ENCODE results near the gene IQGAP1. TPM values are rescaled to one million over a fixed set of nuclear protein-coding genes. Genes with fewer than 3 reads are reported as not detected.

The IQGAP1 gene
- total and polyA plus RNA-seq, 2 of the 13 experiments (the other 11 are each of a cell fraction or from before 2014, with no cell fraction given), result 29.5 to 37.9 TPM

DNA sequence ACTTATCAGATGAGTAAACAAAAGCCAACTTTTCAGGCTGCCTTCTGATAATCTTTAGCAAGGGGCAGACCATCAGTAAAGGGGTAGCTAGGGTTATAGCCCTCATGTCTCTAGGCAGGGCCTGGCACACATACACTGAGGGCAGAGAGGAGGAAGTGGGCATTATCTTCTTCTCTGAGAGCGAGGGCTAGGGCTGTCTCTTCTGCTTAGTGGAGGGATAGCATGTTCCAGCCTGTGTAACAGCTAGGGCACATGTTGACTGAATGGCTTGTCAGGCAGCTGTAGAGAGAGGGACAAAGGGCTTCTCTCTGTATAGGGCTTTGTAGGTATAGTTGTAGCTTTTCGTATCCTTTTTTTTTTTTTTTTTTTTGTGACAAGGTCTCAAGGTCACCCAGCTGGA lies 159.5 kb downstream of the IQGAP1 start:
- Histone ChIP-seq H3K27me3 (ENCODE audit: control insufficient read depth in 1 of 2, insufficient read depth in 2 of 2, low read length in 2 of 2) (no peaks in the 10 kb centered on the region), H3K9ac (ENCODE audit: insufficient read depth, low read depth, low read length) (no peak overlapping the region), H2AFZ (ENCODE audit: low read length) (no peak overlapping the region), H3K9me3 (ENCODE audit: low read length) (no peaks in the 10 kb centered on the region), H3K27ac (ENCODE audit: extremely low read length, insufficient read depth, low read length) (peak overlapping the region; percentile 44), H3K4me3 (replicated peaks in 1 of 3; ENCODE audit: insufficient read depth in 1 of 3, low read depth in 2 of 3, low read length in 3 of 3) (no peak overlapping the region), H3K36me3 (replicated peaks in 1 of 2; ENCODE audit: control insufficient read depth in 1 of 2, insufficient read depth in 2 of 2, low read length in 2 of 2) (peaks cover 0 to 3% of the 10 kb centered on the region in 2 experiments; a peak in 1 of 5 replicates), H3K4me2 (ENCODE audit: low read depth, low read length) (peak overlapping the region; percentile 20; the same call in 1 of the 2 replicates), H4K20me1 (ENCODE audit: insufficient read depth, low read length) (no peaks in the 10 kb centered on the region), H3K79me2 (ENCODE audit: insufficient read depth, low read length) (no peaks in the 10 kb centered on the region), H3K4me1 (ENCODE audit: insufficient read depth, low read length) (peaks cover 11% of the 10 kb centered on the region)
- CTCF ChIA-PET (ENCODE audit: low intra/inter-chr PET ratio, low total read pairs), result no interaction called here
- POLR2A ChIA-PET, result no interaction called here
- intact Hi-C loops (cut with micrococcal nuclease; ENCODE audit: unreplicated experiment) (loop anchor here (5.0 kb wide), 1 partner anchor 50 kb away; no protein-coding TSS in a partner anchor), in situ Hi-C loops (cut with HindIII; ENCODE audit: extremely low pct_ligation_motif_present, low pct_unique_long_range_greater_than_20kb) (no loop called here)
- no peak for DNase-seq (ENCODE audit: low spot score)
- BruUV-seq (replicated peaks), result no TSS peak
- ATAC-seq, result peak; percentile 82
- 68% methylated on average over 2 of the region's 2 CpGs for WGBS (ENCODE audit: low lambda C conversion rate)
- no peak for FAIRE-seq
- TF ChIP-seq RBAK (CRISPR knock-in tag; IDR thresholded peaks at IDR 0.05) (peak; percentile 84), ZFP41 (CRISPR knock-in tag; IDR thresholded peaks at IDR 0.05; ENCODE audit: borderline replicate concordance) (no peak), MEIS2 (CRISPR knock-in tag; IDR thresholded peaks at IDR 0.05) (no peak), RFX5 (IDR thresholded peaks at IDR 0.05; ENCODE audit: low read depth, low read length) (no peak), TBL1XR1 (IDR thresholded peaks at IDR 0.05; ENCODE audit: borderline replicate concordance, low read length, partially characterized antibody) (no peak)
- TF ChIP-seq, protein P1, sequence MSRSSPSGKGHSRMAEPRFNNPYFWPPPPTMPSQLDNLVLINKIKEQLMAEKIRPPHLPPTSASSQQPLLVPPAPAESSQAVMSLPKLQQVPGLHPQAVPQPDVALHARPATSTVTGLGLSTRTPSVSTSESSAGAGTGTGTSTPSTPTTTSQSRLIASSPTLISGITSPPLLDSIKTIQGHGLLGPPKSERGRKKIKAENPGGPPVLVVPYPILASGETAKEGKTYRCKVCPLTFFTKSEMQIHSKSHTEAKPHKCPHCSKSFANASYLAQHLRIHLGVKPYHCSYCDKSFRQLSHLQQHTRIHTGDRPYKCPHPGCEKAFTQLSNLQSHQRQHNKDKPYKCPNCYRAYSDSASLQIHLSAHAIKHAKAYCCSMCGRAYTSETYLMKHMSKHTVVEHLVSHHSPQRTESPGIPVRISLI (CRISPR knock-in tag; IDR thresholded peaks at IDR 0.05; ENCODE audit: borderline replicate concordance), result 0 out of 2 replicates have a peak, but pooled peaks have one; percentile 21

DNA sequence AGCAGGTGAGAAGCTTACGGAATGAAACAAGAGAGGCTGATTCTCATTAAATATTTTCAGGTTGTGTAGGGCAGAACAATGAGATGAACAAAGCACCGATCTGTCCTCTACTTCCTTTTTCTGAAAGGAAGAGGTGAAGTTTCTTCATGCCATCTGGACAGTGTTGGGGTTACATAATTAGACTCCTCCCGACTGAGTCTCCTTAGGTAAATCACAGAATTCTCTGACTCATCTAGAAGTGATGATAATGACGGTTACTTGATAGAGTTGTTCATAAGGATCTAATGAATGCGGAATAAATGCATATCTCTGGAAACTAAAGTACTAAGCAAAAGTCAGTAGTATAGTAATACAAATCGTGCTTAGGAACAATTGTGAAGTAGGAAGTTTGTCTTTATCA lies 162.9 kb downstream of the IQGAP1 start:
- no peak for DNase-seq (ENCODE audit: low spot score)
- Histone ChIP-seq H3K4me1 (ENCODE audit: insufficient read depth, low read length) (peaks cover 11% of the 10 kb centered on the region), H3K9me3 (ENCODE audit: low read length) (no peaks in the 10 kb centered on the region), H3K79me2 (ENCODE audit: insufficient read depth, low read length) (no peaks in the 10 kb centered on the region), H2AFZ (ENCODE audit: low read length) (no peak overlapping the region), H3K4me3 (replicated peaks in 1 of 3; ENCODE audit: insufficient read depth in 1 of 3, low read depth in 2 of 3, low read length in 3 of 3) (no peak overlapping the region), H4K20me1 (ENCODE audit: insufficient read depth, low read length) (no peaks in the 10 kb centered on the region), H3K36me3 (replicated peaks in 1 of 2; ENCODE audit: control insufficient read depth in 1 of 2, insufficient read depth in 2 of 2, low read length in 2 of 2) (0 out of 5 replicates have a peak, but pooled peaks cover 0 to 3% of the 10 kb centered on the region in 2 experiments), H3K27ac (ENCODE audit: extremely low read length, insufficient read depth, low read length) (no peak overlapping the region), H3K4me2 (ENCODE audit: low read depth, low read length) (no peak overlapping the region), H3K9ac (ENCODE audit: insufficient read depth, low read depth, low read length) (no peak overlapping the region), H3K27me3 (ENCODE audit: control insufficient read depth in 1 of 2, insufficient read depth in 2 of 2, low read length in 2 of 2) (no peaks in the 10 kb centered on the region)
- no peak for ATAC-seq
- in situ Hi-C loops (cut with HindIII; ENCODE audit: extremely low pct_ligation_motif_present, low pct_unique_long_range_greater_than_20kb) (no loop called here), intact Hi-C loops (cut with micrococcal nuclease; ENCODE audit: unreplicated experiment) (no loop called here)
- FAIRE-seq, result no peak
- POLR2A ChIA-PET, result no interaction called here
- CTCF ChIA-PET (ENCODE audit: low intra/inter-chr PET ratio, low total read pairs), result interaction anchor here (0.5 kb wide), 1 partner anchor 207 kb away, joined by 3 read pairs; no protein-coding TSS in a partner anchor
- WGBS (ENCODE audit: low lambda C conversion rate), result 96% methylated on average over 6 of the region's 6 CpGs
- BruUV-seq (replicated peaks), result no TSS peak
- TF ChIP-seq PHF8 (CRISPR knock-in tag; IDR thresholded peaks at IDR 0.05) (no peak), SATB2 (CRISPR knock-in tag; IDR thresholded peaks at IDR 0.05) (no peak), MAFF (IDR thresholded peaks at IDR 0.05; ENCODE audit: low read depth, low read length) (no peak), ZNF180 (CRISPR knock-in tag; IDR thresholded peaks at IDR 0.05; ENCODE audit: borderline replicate concordance, low read depth) (no peak)
- TF ChIP-seq, protein P2, sequence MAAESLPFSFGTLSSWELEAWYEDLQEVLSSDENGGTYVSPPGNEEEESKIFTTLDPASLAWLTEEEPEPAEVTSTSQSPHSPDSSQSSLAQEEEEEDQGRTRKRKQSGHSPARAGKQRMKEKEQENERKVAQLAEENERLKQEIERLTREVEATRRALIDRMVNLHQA (CRISPR knock-in tag; IDR thresholded peaks at IDR 0.05), result no peak
- TF ChIP-seq, protein P3, sequence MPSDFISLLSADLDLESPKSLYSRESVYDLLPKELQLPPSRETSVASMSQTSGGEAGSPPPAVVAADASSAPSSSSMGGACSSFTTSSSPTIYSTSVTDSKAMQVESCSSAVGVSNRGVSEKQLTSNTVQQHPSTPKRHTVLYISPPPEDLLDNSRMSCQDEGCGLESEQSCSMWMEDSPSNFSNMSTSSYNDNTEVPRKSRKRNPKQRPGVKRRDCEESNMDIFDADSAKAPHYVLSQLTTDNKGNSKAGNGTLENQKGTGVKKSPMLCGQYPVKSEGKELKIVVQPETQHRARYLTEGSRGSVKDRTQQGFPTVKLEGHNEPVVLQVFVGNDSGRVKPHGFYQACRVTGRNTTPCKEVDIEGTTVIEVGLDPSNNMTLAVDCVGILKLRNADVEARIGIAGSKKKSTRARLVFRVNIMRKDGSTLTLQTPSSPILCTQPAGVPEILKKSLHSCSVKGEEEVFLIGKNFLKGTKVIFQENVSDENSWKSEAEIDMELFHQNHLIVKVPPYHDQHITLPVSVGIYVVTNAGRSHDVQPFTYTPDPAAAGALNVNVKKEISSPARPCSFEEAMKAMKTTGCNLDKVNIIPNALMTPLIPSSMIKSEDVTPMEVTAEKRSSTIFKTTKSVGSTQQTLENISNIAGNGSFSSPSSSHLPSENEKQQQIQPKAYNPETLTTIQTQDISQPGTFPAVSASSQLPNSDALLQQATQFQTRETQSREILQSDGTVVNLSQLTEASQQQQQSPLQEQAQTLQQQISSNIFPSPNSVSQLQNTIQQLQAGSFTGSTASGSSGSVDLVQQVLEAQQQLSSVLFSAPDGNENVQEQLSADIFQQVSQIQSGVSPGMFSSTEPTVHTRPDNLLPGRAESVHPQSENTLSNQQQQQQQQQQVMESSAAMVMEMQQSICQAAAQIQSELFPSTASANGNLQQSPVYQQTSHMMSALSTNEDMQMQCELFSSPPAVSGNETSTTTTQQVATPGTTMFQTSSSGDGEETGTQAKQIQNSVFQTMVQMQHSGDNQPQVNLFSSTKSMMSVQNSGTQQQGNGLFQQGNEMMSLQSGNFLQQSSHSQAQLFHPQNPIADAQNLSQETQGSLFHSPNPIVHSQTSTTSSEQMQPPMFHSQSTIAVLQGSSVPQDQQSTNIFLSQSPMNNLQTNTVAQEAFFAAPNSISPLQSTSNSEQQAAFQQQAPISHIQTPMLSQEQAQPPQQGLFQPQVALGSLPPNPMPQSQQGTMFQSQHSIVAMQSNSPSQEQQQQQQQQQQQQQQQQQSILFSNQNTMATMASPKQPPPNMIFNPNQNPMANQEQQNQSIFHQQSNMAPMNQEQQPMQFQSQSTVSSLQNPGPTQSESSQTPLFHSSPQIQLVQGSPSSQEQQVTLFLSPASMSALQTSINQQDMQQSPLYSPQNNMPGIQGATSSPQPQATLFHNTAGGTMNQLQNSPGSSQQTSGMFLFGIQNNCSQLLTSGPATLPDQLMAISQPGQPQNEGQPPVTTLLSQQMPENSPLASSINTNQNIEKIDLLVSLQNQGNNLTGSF (CRISPR knock-in tag; IDR thresholded peaks at IDR 0.05), result no peak

All from HepG2 (cell line).